Caco-2 (cell line): ENCODE data around the gene POFUT1. TPM values are rescaled to one million over a fixed set of nuclear protein-coding genes. Genes with fewer than 3 reads are reported as not detected.

Experiments
- Bru-seq: library from RNA; stranded (reverse); fragments of 400-500 nt; gene quantifications from one replicate; lab custom pipeline; 2021; lab: Mats Ljungman, UMichigan
- BruChase-seq, 2 experiments: library from RNA; stranded (reverse); fragments of 400-500 nt; gene quantifications; one replicate each; lab custom pipeline; 2021; lab: Mats Ljungman, UMichigan
- BruUV-seq: library from RNA; stranded (reverse); fragments of 400-500 nt; replicated peaks from 2 replicates; lab custom pipeline; 2021; lab: Mats Ljungman, UMichigan
- CTCF ChIA-PET: fragments of 300-600 bp; sonication (Branson Sonifier 250); formaldehyde crosslinking; loops from one replicate; lab custom pipeline; 2022; ENCODE audit warnings: antibody characterized with exemption; lab: Charles Lee
- POLR2A ChIA-PET: fragments of 300-600 bp; sonication (Branson Sonifier 250); formaldehyde crosslinking; loops from one replicate; lab custom pipeline; 2022; ENCODE audit warnings: antibody characterized with exemption; lab: Charles Lee
- DNase-seq, 2 experiments: peaks; one replicate each; pipeline versions ENCODE4 v3.0.0 to v3.0.0-alpha.2; 2020 to 2022
- H3K27me3 ChIP-seq: replicated peaks from 2 replicates; pipeline ENCODE4 v1.6.0; 2011; ENCODE audit warnings: low read length; ENCODE audit not compliant: control insufficient read depth, insufficient read depth
- H3K36me3 ChIP-seq: 2 replicates; pipeline ENCODE4 v1.5.1; 2011; ENCODE audit warnings: low read length; ENCODE audit not compliant: control insufficient read depth, insufficient read depth
- H3K4me1 ChIP-seq: fragments of 250-450 bp; sonication (Bioruptor Pico); 2 replicates; pipeline ENCODE4 v1.5.1; 2020; ENCODE audit warnings: mild to moderate bottlenecking
- H3K4me3 ChIP-seq: 2 replicates; pipeline ENCODE4 v1.5.1; 2011; ENCODE audit warnings: low read depth, mild to moderate bottlenecking, control low read depth, low read length
- H3K9me3 ChIP-seq: fragments of 250-450 bp; sonication (Bioruptor Pico); 2 replicates; pipeline ENCODE4 v1.5.1; 2020; ENCODE audit warnings: mild to moderate bottlenecking, moderate library complexity
- H3K27ac Mint-ChIP-seq: one replicate; pipeline ENCODE4 v1.8.0; 2022; ENCODE audit warnings: mixed read lengths; ENCODE audit not compliant: unreplicated experiment
- H3K27me3 Mint-ChIP-seq: one replicate; pipeline ENCODE4 v1.8.0; 2022; ENCODE audit warnings: mixed read lengths; ENCODE audit not compliant: insufficient read depth, unreplicated experiment
- H3K36me3 Mint-ChIP-seq: one replicate; pipeline ENCODE4 v1.8.0; 2022; ENCODE audit warnings: mild to moderate bottlenecking, mixed read lengths; ENCODE audit not compliant: insufficient read depth, unreplicated experiment
- H3K4me1 Mint-ChIP-seq: one replicate; pipeline ENCODE4 v1.8.0; 2022; ENCODE audit warnings: low read depth, mixed read lengths; ENCODE audit not compliant: unreplicated experiment
- H3K4me3 Mint-ChIP-seq: one replicate; pipeline ENCODE4 v1.8.0; 2022; ENCODE audit warnings: mild to moderate bottlenecking, moderate library complexity, mixed read lengths; ENCODE audit not compliant: unreplicated experiment
- H3K9me3 Mint-ChIP-seq: one replicate; pipeline ENCODE4 v1.8.0; 2022; ENCODE audit warnings: mixed read lengths; ENCODE audit not compliant: unreplicated experiment
- CTCF ChIP-seq, 2 experiments: fragments of 200-600 bp in 1 of 2; IDR thresholded peaks; 1 replicate in 1 of 2; 2 replicates in 1 of 2; pipeline versions ENCODE4 v1.5.1 to v1.8.0; 2011 to 2022; ENCODE audit warnings: antibody characterized with exemption in 1 of 2, control low read depth in 1 of 2, inconsistent platforms in 1 of 2, low read depth in 1 of 2, low read length in 1 of 2, mild to moderate bottlenecking in 1 of 2, moderate library complexity in 1 of 2; ENCODE audit not compliant: insufficient read depth in 1 of 2, severe bottlenecking in 1 of 2, unreplicated experiment in 1 of 2
- intact Hi-C: fragments of 100-400 bp; cut with micrococcal nuclease; formaldehyde crosslinking; loops from one replicate; pipeline ENCODE4 v1.10.0; 2022; ENCODE audit not compliant: unreplicated experiment
- long read RNA-seq: library from polyadenylated mRNA; stranded (forward); transcript quantifications from one replicate; pipeline ENCODE4 v2.0.0, GENCODE V29; 2022
- total RNA-seq: library from RNA; stranded (reverse); gene quantifications from 2 replicates; pipeline ENCODE4 v1.2.3, GENCODE V29; 2022

Gene POFUT1
- 148 and 158 TPM in 2 replicates for total RNA-seq
- percentile 97 among the genes with signal in this experiment for Bru-seq, nascent RNA
- BruChase-seq, experiment 1, labeled RNA remaining after a 2-hour chase: percentile 96 among the genes with signal in this experiment
- BruChase-seq, experiment 2, labeled RNA remaining after a 6-hour chase: percentile 97 among the genes with signal in this experiment
- long read RNA-seq, full-length matches to known transcripts: 154 of 201 reads
- long read RNA-seq, partial matches to known transcripts: 17 of 201 reads
- long read RNA-seq, other reads (novel, unspliced or antisense): 30 of 201 reads

GRCh38 chr20:32207626-32208498 is at the start of gene POFUT1, which contains the start of gene PLAGL2:
TSS of gene POFUT1 (plus strand) at chr20:32207880. CDS start at chr20:32207942, 62 bp downstream.
TSS of gene PLAGL2 (minus strand) at chr20:32207743. CDS start at chr20:32202178, 5,565 bp downstream.
- CTCF ChIA-PET: no interaction called here
- peaks cover 46% of the 10 kb centered on the region for H3K4me1 ChIP-seq
- intact Hi-C loops: loop anchor here (1.0 to 5.0 kb wide), 4 partner anchors 20 to 149 kb away; no protein-coding TSS in a partner anchor

GRCh38 chr20:32158351-32158750 is 49.3 kb upstream of the POFUT1 start:
- H3K4me1 Mint-ChIP-seq: no peaks in the 10 kb centered on the region
- no peaks in the 10 kb centered on the region for H3K27me3 Mint-ChIP-seq
- intact Hi-C loops: loop anchor here (5.0 kb wide), 1 partner anchor 284 kb away; no protein-coding TSS in a partner anchor
- H3K9me3 Mint-ChIP-seq: no peaks in the 10 kb centered on the region
- Histone ChIP-seq H3K4me3 (no peak overlapping the region), H3K36me3 (peaks cover 15% of the 10 kb centered on the region), H3K9me3 (no peaks in the 10 kb centered on the region), H3K4me1 (no peaks in the 10 kb centered on the region), H3K27me3 (no peaks in the 10 kb centered on the region)
- POLR2A ChIA-PET: no interaction called here
- no peak for TF ChIP-seq CTCF (IDR thresholded peaks at IDR 0.05; ENCODE audit: insufficient read depth in 1 of 2, low read depth in 1 of 2, low read length in 1 of 2, severe bottlenecking in 1 of 2, unreplicated experiment in 1 of 2)
- H3K27ac Mint-ChIP-seq: no peak overlapping the region
- H3K36me3 Mint-ChIP-seq: peaks cover 80% of the 10 kb centered on the region
- peak in 1 of 2 experiments; percentile 30 for DNase-seq
- BruUV-seq: no TSS peak
- CTCF ChIA-PET: interaction anchor here (0.6 kb wide), 1 partner anchor 402 kb away, joined by 3 read pairs; no protein-coding TSS in a partner anchor
- H3K4me3 Mint-ChIP-seq: no peak overlapping the region

More at GRCh38 chr20:32207626-32208498, at the start of gene POFUT1, which contains the start of gene PLAGL2:
- H3K9me3 ChIP-seq: no peaks in the 10 kb centered on the region
- H3K27me3 Mint-ChIP-seq: no peaks in the 10 kb centered on the region
- peak within 1 kb of the TSS; percentile 72 for H3K4me3 ChIP-seq
- peaks cover 71% of the 10 kb centered on the region for H3K4me1 Mint-ChIP-seq
- peak; percentile 95 to 100 for DNase-seq
- 0 out of 2 replicates have a peak, but pooled peaks cover 7% of the 10 kb centered on the region for H3K36me3 ChIP-seq
- peak within 1 kb of the TSS; percentile 89 for H3K27ac Mint-ChIP-seq
- H3K36me3 Mint-ChIP-seq: peaks cover 86% of the 10 kb centered on the region
- no peaks in the 10 kb centered on the region for H3K27me3 ChIP-seq
- no peaks in the 10 kb centered on the region for H3K9me3 Mint-ChIP-seq
- POLR2A ChIA-PET: interaction anchor here (0.6 to 1.9 kb wide), 2 partner anchors 20 to 90 kb away, joined by 3 to 13 read pairs; no protein-coding TSS in a partner anchor
- TSS peak; percentile 58 for BruUV-seq
- peak within 1 kb of the TSS; percentile 92 for H3K4me3 Mint-ChIP-seq
- peak; percentile 9 to 55 for TF ChIP-seq CTCF (IDR thresholded peaks at IDR 0.05; ENCODE audit: insufficient read depth in 1 of 2, low read depth in 1 of 2, low read length in 1 of 2, severe bottlenecking in 1 of 2, unreplicated experiment in 1 of 2)
